Fibroblast of the aortic adventitia (primary cell): Measurements from ENCODE around the gene SPAG6. TPM values are rescaled to one million over a fixed set of nuclear protein-coding genes. Genes with fewer than 3 reads are reported as not detected.
"Not testable (repeated sequence)": the region's sequence is repeated elsewhere in the genome, so short reads cannot be mapped to it uniquely, and the experiment has no call there.

Experiments used
- DNase-seq: peaks from one replicate; pipeline ENCODE4 v3.0.0-alpha.2; 2010; ENCODE audit warnings: low read depth
- H3K4me3 ChIP-seq: 2 replicates; pipeline ENCODE4 v1.5.1; 2011; ENCODE audit warnings: low read depth, mild to moderate bottlenecking, control low read depth, low read length, moderate library complexity
- total RNA-seq: library from RNA; depleted of rRNA; stranded (reverse); fragments of >200 nt; gene quantifications from 2 replicates; pipeline ENCODE4 v1.2.3, GENCODE V29; 2012; ENCODE audit warnings: low replicate concordance
- TF ChIP-seq, protein P1 (sequence below): IDR thresholded peaks from 2 replicates; pipeline ENCODE4 v1.5.1; 2011; ENCODE audit warnings: mild to moderate bottlenecking, low read length, control low read depth, inconsistent platforms; ENCODE audit not compliant: insufficient read depth

The SPAG6 gene
- total RNA-seq, 1 donor: not detected

GRCh38 chr10:22391600-22391999 is 46.3 kb downstream of the SPAG6 start:
- TF ChIP-seq, protein P1, sequence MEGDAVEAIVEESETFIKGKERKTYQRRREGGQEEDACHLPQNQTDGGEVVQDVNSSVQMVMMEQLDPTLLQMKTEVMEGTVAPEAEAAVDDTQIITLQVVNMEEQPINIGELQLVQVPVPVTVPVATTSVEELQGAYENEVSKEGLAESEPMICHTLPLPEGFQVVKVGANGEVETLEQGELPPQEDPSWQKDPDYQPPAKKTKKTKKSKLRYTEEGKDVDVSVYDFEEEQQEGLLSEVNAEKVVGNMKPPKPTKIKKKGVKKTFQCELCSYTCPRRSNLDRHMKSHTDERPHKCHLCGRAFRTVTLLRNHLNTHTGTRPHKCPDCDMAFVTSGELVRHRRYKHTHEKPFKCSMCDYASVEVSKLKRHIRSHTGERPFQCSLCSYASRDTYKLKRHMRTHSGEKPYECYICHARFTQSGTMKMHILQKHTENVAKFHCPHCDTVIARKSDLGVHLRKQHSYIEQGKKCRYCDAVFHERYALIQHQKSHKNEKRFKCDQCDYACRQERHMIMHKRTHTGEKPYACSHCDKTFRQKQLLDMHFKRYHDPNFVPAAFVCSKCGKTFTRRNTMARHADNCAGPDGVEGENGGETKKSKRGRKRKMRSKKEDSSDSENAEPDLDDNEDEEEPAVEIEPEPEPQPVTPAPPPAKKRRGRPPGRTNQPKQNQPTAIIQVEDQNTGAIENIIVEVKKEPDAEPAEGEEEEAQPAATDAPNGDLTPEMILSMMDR: no peak
- no peak for DNase-seq
- no peak overlapping the region for H3K4me3 ChIP-seq

DNA sequence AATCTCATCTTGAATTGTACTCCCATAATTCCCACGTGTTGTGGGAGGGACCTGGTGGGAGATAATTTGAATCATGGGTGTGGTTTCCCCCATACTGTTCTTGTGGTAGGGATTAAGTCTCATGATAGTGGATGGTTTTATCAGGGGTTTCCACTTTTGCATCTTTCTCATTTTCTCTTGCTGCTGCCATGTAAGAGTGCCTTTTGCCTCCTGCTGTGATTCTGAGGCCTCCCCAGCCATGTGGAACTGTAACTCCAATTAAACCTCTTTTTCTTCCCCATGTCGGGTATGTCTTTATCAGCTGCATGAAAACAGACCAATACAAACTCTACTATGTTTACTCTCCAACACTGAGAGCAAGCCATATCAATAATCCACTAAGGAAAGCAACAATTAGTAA is 50.9 kb downstream of the SPAG6 start:
- DNase-seq, H3K4me3 ChIP-seq: not testable (repeated sequence)

- DNase-seq, H3K4me3 ChIP-seq: not testable (repeated sequence)
Observed at GRCh38 chr10:22406916-22407315, 61.6 kb downstream of the SPAG6 start.

- DNase-seq: no peak
- TF ChIP-seq, protein P1: no peak
- no peak overlapping the region for H3K4me3 ChIP-seq
Observed at GRCh38 chr10:22410394-22410793, 65.1 kb downstream of the SPAG6 start.

DNA sequence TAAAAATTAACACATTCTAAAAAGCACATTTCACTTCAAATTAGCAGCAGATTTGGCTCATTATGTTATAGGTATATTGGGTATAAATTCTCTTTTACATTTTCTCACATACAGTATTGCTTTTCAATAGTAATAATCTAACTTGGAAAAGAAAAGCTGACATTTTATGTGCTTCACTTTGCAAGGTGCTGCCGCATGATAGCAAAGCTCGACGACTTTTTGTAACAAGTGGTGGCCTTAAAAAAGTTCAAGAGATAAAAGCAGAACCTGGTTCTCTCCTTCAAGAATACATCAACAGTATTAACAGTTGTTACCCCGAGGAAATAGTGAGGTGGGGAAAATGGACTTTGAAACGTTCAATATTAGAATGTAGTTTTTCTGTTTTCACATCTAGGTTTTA is 65.5 kb downstream of the SPAG6 start:
- H3K4me3 ChIP-seq: no peak overlapping the region
- TF ChIP-seq, protein P1: no peak
- DNase-seq: no peak

DNA sequence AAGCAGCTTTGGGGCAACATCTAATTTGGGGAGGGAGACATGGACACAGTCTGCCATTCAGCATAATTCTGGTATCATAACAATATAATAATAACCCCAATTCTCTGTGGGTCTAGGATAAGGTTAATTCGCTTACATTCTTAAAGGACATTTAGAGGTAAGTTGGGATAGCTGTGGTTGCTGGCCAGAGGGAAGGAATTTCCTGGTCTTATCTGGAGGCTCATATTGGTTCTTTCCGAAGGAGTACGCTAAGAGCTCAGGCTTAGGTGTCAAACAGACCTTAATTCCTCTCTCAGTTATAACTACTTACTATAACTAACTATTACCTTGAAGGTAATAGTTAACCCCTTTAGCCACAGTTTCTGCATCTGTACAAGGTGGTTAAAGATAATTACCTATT is 68.8 kb downstream of the SPAG6 start:
- TF ChIP-seq, protein P1: no peak
- no peak for DNase-seq
- no peak overlapping the region for H3K4me3 ChIP-seq

- no peak overlapping the region for H3K4me3 ChIP-seq
- no peak for DNase-seq
- TF ChIP-seq, protein P1: no peak
Observed at GRCh38 chr10:22415072-22415471, 69.8 kb downstream of the SPAG6 start.

- no peak overlapping the region for H3K4me3 ChIP-seq
- TF ChIP-seq, protein P1: no peak
- no peak for DNase-seq
Observed at GRCh38 chr10:22417736-22418268, 72.5 kb downstream of the SPAG6 start.
